Prostate gland (tissue), 2 donors: Measurements from ENCODE around the gene MLLT10. TPM values are rescaled to one million over a fixed set of nuclear protein-coding genes. Genes with fewer than 3 reads are reported as not detected.

Experiments
- DNase-seq: peaks from one replicate; pipeline ENCODE4 v3.0.0-alpha.2; 2019; ENCODE audit warnings: low spot score
- H3K27ac ChIP-seq, 2 donors: fragments of 200-600 bp; sonication (generic); 2 replicates each; pipeline ENCODE4 v1.5.1; 2017 to 2019
- H3K27me3 ChIP-seq: fragments of 200-600 bp; sonication (generic); replicated peaks from 2 replicates; pipeline ENCODE4 v1.5.1; 2019; ENCODE audit not compliant: insufficient read depth
- H3K36me3 ChIP-seq, 2 donors: fragments of 200-600 bp; sonication (generic); 1 replicate in 1 of 2; 2 replicates in 1 of 2; pipeline versions ENCODE4 v1.5.1 to v1.8.1; 2017 to 2019
- H3K4me1 ChIP-seq: fragments of 200-600 bp; sonication (generic); replicated peaks from 2 replicates; pipeline ENCODE4 v1.5.1; 2019
- H3K4me3 ChIP-seq, 2 donors: fragments of 200-600 bp; sonication (generic); 2 replicates each; pipeline ENCODE4 v1.5.1; 2017 to 2019
- H3K9me3 ChIP-seq: fragments of 200-600 bp; sonication (generic); 2 replicates; pipeline ENCODE4 v1.5.1; 2017
- POLR2A ChIP-seq: fragments of 450-650 bp; IDR thresholded peaks from one replicate; pipeline ENCODE4 v1.6.1; 2016; ENCODE audit warnings: antibody characterized with exemption, mild to moderate bottlenecking
- POLR2AphosphoS5 ChIP-seq: sonication (generic); formaldehyde crosslinking; IDR thresholded peaks from one replicate; pipeline ENCODE4 v1.6.1; 2017; ENCODE audit warnings: antibody characterized with exemption
- WGBS: methylation state at CpG from one replicate; pipeline ENCODE4 v1.1.5; 2018; 5-methylcytosine and 5-hydroxymethylcytosine counted together
- intact Hi-C: fragments of 100-400 bp; cut with DNase I; formaldehyde crosslinking; loops from one replicate; pipeline ENCODE4 v1.14.2; 2022
- total RNA-seq, 2 donors: library from RNA; depleted of rRNA; stranded (reverse); fragments of >200 nt; gene quantifications; one replicate each; pipeline ENCODE4 v1.1.0, GENCODE V29; 2016
- TF ChIP-seq, protein P1 (sequence below), 4 experiments: fragments of 200-600 bp in 2 of 4; fragments of 450-650 bp in 2 of 4; sonication (generic) in 2 of 4; IDR thresholded peaks; 1 replicate in 3 of 4; 2 replicates in 1 of 4; pipeline ENCODE4 v1.5.1; 2016 to 2019; ENCODE audit warnings: antibody characterized with exemption in 4 of 4, mild to moderate bottlenecking in 2 of 4, moderate library complexity in 2 of 4

Gene MLLT10
- total RNA-seq, 2 donors from 2014 or later: 31.2 to 68.3 TPM

DNA sequence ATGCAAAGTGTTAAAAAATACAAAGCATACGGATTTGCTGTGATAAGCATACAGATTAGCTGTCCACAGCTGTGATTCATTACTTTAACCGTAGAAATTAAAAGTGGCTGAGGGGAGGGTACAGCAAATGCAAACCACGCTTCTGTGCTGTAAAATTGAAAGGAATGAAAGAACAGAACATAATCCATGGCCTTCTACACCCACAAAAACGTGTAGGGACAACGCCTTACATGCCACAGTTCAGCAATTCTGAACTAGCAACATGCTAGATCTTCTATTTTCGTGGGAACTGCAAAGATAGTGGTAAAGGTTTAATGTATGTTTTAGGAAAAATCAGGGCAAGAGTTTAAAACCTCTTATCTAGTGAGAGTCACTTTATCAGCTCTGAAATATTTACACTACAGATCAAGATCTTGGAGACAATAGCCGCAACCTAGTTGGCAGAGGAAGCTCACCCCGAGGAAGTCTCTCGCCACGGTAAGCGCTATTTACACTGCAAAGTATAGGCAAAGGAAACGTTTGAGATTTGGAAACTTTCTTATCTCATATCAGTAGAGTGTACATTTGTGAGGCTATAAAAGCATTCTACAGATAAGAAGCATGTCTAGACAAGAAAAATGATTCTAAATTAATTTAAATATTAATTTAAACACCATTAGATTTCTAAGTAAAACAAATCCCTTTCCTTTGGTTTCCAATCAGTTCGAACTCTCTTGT lies 193.6 kb downstream of the MLLT10 start:
- TF ChIP-seq, protein P1, sequence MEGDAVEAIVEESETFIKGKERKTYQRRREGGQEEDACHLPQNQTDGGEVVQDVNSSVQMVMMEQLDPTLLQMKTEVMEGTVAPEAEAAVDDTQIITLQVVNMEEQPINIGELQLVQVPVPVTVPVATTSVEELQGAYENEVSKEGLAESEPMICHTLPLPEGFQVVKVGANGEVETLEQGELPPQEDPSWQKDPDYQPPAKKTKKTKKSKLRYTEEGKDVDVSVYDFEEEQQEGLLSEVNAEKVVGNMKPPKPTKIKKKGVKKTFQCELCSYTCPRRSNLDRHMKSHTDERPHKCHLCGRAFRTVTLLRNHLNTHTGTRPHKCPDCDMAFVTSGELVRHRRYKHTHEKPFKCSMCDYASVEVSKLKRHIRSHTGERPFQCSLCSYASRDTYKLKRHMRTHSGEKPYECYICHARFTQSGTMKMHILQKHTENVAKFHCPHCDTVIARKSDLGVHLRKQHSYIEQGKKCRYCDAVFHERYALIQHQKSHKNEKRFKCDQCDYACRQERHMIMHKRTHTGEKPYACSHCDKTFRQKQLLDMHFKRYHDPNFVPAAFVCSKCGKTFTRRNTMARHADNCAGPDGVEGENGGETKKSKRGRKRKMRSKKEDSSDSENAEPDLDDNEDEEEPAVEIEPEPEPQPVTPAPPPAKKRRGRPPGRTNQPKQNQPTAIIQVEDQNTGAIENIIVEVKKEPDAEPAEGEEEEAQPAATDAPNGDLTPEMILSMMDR (IDR thresholded peaks at IDR 0.05): no peak
- TF ChIP-seq POLR2AphosphoS5: peak; percentile 54
- no peak for TF ChIP-seq POLR2A
- no peak overlapping the region for H3K27ac ChIP-seq
- WGBS: 32% methylated on average over 13 of the region's 13 CpGs

DNA sequence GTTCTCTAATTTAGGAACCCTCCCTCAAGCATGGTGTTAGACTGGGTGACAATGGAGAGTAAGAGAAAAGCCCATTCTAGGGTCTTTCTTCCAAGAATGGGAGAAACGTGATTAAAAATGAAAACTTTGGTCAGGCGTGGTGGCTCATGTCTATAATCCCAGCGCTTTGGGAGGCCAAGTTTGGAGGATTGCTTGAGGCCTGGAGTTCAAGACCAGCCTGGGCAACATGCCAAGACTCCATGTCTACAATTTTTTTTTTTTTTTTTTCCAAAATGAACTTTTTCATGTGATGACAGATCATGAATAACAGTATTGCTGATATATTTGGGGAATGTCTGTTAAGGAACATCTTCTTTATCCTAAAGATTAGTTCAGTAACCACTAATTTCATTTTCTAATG lies 194.6 kb downstream of the MLLT10 start:
- Histone ChIP-seq H3K4me3 (no peak overlapping the region), H3K27me3 (no peaks in the 10 kb centered on the region), H3K36me3 (no peaks in the 10 kb centered on the region), H3K4me1 (no peaks in the 10 kb centered on the region), H3K27ac (no peak overlapping the region), H3K9me3 (no peaks in the 10 kb centered on the region)
- TF ChIP-seq POLR2A (no peak), POLR2AphosphoS5 (no peak)
- TF ChIP-seq, protein P1 (IDR thresholded peaks at IDR 0.05): no peak
- DNase-seq: no peak
- intact Hi-C loops: no loop called here
- 83% methylated on average over 3 of the region's 3 CpGs for WGBS

More for the DNA sequence above, 193.6 kb downstream of the MLLT10 start:
- no peak for DNase-seq
- no peaks in the 10 kb centered on the region for H3K4me1 ChIP-seq
- H3K27me3 ChIP-seq: no peaks in the 10 kb centered on the region
- no peaks in the 10 kb centered on the region for H3K36me3 ChIP-seq
- intact Hi-C loops: no loop called here
- H3K9me3 ChIP-seq: no peaks in the 10 kb centered on the region
- H3K4me3 ChIP-seq: no peak overlapping the region

DNA sequence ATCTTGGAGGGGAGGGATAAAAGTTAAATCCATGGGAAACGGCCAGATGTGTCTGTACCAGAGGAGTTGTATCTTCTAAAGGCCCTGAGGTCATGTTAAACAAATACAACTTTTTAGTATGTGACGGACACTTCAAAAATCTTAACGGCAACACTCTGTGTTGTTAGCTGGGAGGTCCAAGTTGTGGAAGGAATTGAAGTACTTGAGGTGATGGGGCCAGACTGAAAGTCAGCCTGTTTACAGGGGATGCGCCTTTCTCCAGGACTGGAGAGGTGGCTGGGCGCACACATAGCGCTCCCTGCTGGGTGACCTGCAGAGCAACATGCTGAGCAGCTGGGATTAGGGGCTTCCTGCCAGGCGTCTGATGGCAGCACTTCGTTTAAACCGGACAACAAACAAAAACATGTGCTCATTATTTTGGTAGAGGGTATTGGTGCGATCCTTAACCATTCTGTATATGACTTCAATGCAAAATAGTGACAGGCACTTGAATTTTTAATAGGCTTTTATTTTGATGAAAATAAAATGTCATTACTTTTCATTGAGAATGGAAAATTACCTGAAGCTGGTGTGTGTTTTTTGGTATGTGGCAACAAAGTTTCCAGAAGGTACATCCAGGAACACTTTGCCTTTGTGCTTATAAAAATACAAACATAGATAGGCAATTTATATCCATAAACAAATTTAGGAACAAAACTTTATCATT lies 198.2 kb downstream of the MLLT10 start:
- H3K4me3 ChIP-seq: no peak overlapping the region
- TF ChIP-seq POLR2A (no peak), POLR2AphosphoS5 (peak; percentile 21)
- TF ChIP-seq, protein P1 (IDR thresholded peaks at IDR 0.05): peak; percentile 14 to 73 (median 64)
- intact Hi-C loops: loop anchor here (2.0 kb wide), 1 partner anchor 237 kb away; no protein-coding TSS in a partner anchor
- 31% methylated on average over 10 of the region's 10 CpGs for WGBS
- no peaks in the 10 kb centered on the region for H3K27me3 ChIP-seq
- no peak overlapping the region for H3K27ac ChIP-seq
- no peaks in the 10 kb centered on the region for H3K36me3 ChIP-seq
- DNase-seq: no peak
- no peaks in the 10 kb centered on the region for H3K9me3 ChIP-seq
- no peaks in the 10 kb centered on the region for H3K4me1 ChIP-seq

DNA sequence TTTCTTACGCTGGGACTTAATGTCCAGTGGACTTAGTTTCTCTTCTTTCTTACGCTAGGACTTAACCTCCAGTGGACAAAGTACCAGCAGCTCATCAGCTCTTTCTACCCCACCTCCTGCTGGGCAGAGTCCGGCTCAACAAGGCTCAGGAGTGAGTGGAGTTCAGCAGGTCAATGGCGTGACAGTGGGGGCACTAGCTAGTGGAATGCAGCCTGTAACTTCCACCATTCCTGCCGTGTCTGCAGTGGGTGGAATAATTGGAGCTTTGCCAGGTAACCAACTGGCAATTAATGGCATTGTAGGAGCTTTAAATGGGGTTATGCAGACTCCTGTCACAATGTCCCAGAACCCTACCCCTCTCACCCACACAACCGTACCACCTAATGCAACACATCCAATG lies 199.7 kb downstream of the MLLT10 start:
- Histone ChIP-seq H3K27ac (no peak overlapping the region), H3K36me3 (no peaks in the 10 kb centered on the region), H3K4me3 (no peak overlapping the region), H3K4me1 (no peaks in the 10 kb centered on the region), H3K9me3 (no peaks in the 10 kb centered on the region), H3K27me3 (no peaks in the 10 kb centered on the region)
- 79% methylated on average over 6 of the region's 6 CpGs for WGBS
- no peak for DNase-seq
- TF ChIP-seq POLR2AphosphoS5 (no peak), POLR2A (no peak)
- TF ChIP-seq, protein P1 (IDR thresholded peaks at IDR 0.05): no peak
- intact Hi-C loops: loop anchor here (2.0 kb wide), 1 partner anchor 239 kb away; no protein-coding TSS in a partner anchor
